Activated CD8-positive, alpha-beta memory T cell treated with anti-CD3 and anti-CD28 coated beads for 36 hours (primary cell): Measurements from ENCODE around the gene CHRNB2. TPM values are rescaled to one million over a fixed set of nuclear protein-coding genes. Genes with fewer than 3 reads are reported as not detected.

Experiments
- CTCF ChIA-PET: fragments of 350-600 bp; sonication (Branson Sonifier 250); formaldehyde crosslinking; loops from one replicate; lab custom pipeline; 2021; ENCODE audit warnings: antibody characterized with exemption; lab: Charles Lee
- POLR2A ChIA-PET: fragments of 350-600 bp; sonication (Branson Sonifier 250); formaldehyde crosslinking; loops from one replicate; lab custom pipeline; 2021; ENCODE audit warnings: antibody characterized with exemption; lab: Charles Lee
- total RNA-seq, 2 experiments: library from RNA; stranded (reverse); gene quantifications; one replicate each; pipeline ENCODE4 v1.2.3, GENCODE V29; 2021

CHRNB2 gene
- total RNA-seq, 2 experiments from 2014 or later: 0.06 to 0.10 TPM

DNA sequence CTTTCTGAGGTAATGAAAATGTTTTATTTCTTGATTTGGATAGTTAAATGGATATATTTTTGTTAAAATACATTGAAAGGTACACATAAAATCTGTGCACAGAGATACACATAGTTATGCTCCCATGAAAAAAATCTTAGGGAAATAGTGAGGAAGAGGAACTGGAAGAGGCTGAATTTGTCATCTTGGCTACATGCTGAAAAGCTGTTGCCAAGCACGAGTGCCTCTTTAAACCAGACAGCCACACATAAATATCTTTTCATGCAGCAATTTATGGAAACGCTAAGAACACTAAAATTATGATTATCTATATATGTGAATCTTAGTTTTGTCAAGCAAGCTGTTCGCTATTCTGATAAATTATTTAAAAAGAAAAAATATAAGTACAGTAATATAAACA lies 53.2 kb downstream of the CHRNB2 start:
- CTCF ChIA-PET: interaction anchor here (0.7 to 0.8 kb wide), 2 partner anchors 10 to 67 kb away, joined by 3 read pairs; no protein-coding TSS in a partner anchor
- POLR2A ChIA-PET: no interaction called here

DNA sequence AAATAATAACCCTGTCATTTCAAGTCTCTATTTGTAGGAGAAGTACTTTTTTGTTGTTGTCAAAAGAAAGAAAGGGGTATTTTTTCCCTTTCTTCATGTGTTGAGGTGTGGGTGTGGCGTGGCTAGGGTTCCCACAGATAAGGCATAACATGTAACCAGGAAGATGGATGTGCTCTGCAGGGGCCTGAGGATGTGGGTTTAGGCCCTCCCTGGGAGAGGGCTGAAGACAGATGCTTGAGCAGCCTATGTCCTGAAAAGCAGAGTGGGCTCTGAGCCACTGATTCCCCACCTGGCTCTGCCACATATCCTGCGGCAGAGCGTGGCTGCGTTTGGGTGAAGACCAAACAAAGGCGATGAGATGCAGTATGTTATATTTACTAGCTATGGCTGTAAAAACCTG lies 54.3 kb downstream of the CHRNB2 start:
- POLR2A ChIA-PET: no interaction called here

GRCh38 chr1:154622503-154623039 lies 55.0 kb downstream of the CHRNB2 start:
- CTCF ChIA-PET: interaction anchor here (1.6 kb wide), 1 partner anchor 18 kb away, joined by 4 read pairs; no protein-coding TSS in a partner anchor
- POLR2A ChIA-PET: no interaction called here

More for the DNA sequence above, 54.3 kb downstream of the CHRNB2 start:
- CTCF ChIA-PET: interaction anchor here (1.6 kb wide), 1 partner anchor 18 kb away, joined by 4 read pairs; no protein-coding TSS in a partner anchor

DNA sequence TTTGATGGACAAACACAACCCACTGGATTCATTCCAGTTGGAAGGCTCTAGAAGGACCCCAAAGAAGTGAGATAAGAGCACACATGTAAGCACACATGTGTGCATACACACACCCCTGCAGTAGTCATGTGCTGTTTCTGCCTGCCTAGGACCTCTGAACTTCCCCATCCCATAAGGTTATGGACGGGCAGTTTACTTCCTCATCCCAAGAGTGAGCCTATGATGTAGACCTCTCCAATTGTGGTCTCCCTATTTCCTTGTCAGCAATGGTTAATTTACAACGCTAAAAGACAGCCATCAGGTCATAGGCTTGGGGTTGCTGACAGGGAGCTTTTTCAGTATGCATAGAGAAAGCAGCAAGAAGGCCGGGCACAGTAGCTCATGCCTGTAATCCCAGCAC lies 55.8 kb downstream of the CHRNB2 start:
- POLR2A ChIA-PET: no interaction called here
- CTCF ChIA-PET: interaction anchor here (0.8 to 1.6 kb wide), 3 partner anchors 17 to 320 kb away, joined by 3 to 4 read pairs (median 3); no protein-coding TSS in a partner anchor

DNA sequence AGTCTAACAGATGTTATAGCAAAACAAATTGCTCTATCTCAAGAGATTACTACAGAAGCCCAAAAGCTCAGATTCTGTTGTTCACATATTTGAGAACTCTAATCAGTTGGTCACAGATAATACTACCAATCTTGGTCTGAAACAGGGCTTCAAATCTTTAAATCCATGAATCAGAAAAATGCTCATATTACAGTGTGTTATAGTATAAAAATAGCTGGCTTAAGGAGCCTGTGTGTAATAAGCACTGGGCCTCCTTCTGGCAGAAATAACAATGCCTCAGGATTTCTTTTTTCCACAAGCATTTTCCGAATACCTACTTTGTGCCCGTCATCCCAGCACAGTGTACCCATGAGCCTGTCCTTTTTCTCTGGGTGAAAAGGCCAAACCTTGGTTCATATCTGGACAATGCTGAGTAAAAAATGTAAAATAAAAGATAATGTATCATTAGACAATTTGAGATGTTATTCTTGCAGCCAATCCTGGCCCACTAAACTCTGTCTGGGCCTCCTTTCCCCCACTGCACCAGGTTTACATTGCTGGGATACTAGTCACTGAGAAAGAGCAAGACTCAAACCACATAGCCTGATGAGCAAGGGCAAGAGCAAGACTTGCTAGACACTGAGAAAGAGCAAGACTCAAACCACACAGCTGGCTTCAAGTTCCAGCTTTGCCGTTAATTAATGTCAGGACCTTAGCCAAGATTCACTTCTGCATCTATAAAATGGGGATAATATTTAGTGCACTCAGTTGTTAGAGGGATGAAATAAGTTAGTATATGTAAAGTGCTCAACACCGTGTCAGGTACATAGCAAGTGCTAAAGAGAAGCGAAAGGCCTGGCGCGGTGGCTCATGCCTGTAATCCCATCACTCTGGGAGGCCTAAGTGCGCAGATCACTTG lies 57.4 kb downstream of the CHRNB2 start:
- ChIA-PET POLR2A (interaction anchor here (0.6 kb wide), 1 partner anchor 935 kb away, joined by 3 read pairs; no protein-coding TSS in a partner anchor), CTCF (no interaction called here)

- POLR2A ChIA-PET: interaction anchor here (0.7 to 1.9 kb wide), 6 partner anchors 16 to 445 kb away, joined by 3 to 15 read pairs (median 4); partner anchors contain the start of gene PMVK
- CTCF ChIA-PET: interaction anchor here (0.7 to 2.1 kb wide), 5 partner anchors 17 to 356 kb away, joined by 3 to 6 read pairs (median 3); partner anchors contain the start of genes FLAD1 and PMVK
Observed at GRCh38 chr1:154626456-154627256, 59.1 kb downstream of the CHRNB2 start.

- CTCF ChIA-PET: interaction anchor here (0.7 to 2.1 kb wide), 3 partner anchors 18 to 309 kb away, joined by 3 to 6 read pairs (median 3); partner anchors contain the start of gene PMVK
- POLR2A ChIA-PET: interaction anchor here (0.5 to 1.9 kb wide), 6 partner anchors 17 to 541 kb away, joined by 3 to 15 read pairs (median 5); partner anchors contain the start of gene PMVK
Observed at GRCh38 chr1:154627257-154628120, 59.9 kb downstream of the CHRNB2 start.

GRCh38 chr1:154628121-154628405 lies 60.5 kb downstream of the CHRNB2 start:
- ChIA-PET POLR2A (interaction anchor here (1.5 to 1.9 kb wide), 2 partner anchors 18 to 22 kb away, joined by 12 to 15 read pairs; no protein-coding TSS in a partner anchor), CTCF (interaction anchor here (2.1 kb wide), 1 partner anchor 19 kb away, joined by 6 read pairs; no protein-coding TSS in a partner anchor)

DNA sequence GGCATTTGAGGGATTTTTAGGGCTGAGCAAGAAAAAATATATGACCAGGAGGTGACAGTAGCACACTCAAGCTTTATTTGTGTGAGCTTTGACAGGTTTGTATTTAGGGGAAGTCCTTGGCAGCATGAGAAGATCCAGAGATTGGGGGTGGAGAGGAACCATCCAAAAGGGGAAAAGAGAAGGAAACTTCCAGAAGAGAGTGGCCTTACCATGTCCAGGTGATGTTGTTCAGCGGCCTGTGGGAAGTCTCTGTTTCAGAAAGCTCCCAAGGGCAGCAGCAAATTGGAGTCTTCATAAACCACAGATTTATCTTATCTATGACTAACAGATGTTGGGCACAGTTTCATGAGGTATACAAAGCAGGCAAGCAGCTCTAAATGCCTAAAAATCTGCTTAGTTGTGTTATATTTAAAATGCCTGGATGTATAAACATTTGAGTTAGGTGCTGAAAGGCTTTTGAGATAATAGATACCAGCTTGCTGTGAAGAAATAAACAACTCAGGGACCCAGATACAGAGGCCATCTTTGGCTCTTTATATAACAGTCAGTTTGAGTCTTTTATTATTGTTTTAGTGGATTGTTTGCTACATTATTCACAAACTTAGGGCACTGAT lies 61.6 kb downstream of the CHRNB2 start:
- ChIA-PET POLR2A (no interaction called here), CTCF (interaction anchor here (0.6 to 2.1 kb wide), 3 partner anchors 20 to 1599 kb away, joined by 3 to 6 read pairs (median 3); partner anchors contain the start of gene CKS1B)

Other genes starting within 250 kb of the CHRNB2 start
- not detected for gene AQP10, start 246.7 kb upstream of the CHRNB2 start, total RNA-seq
- gene ATP8B2, start 242.3 kb upstream of the CHRNB2 start, total RNA-seq: 10 to 100 TPM; 73.1 to 74.9 TPM
- gene IL6R, start 162.4 kb upstream of the CHRNB2 start, total RNA-seq: 1 to 10 TPM; 1.0 to 1.5 TPM
- not detected for gene TDRD10, start 65.6 kb upstream of the CHRNB2 start, total RNA-seq
- gene SHE, start 65.4 kb upstream of the CHRNB2 start, total RNA-seq: not detected
- gene UBE2Q1, start 9.1 kb upstream of the CHRNB2 start, total RNA-seq: 10 to 100 TPM; 84.7 to 89.7 TPM
- 100 to 1,000 TPM; 197 to 202 TPM for gene ADAR, start 40.4 kb downstream of the CHRNB2 start, total RNA-seq